ENCODE results near the gene SLC15A5.

DNA sequence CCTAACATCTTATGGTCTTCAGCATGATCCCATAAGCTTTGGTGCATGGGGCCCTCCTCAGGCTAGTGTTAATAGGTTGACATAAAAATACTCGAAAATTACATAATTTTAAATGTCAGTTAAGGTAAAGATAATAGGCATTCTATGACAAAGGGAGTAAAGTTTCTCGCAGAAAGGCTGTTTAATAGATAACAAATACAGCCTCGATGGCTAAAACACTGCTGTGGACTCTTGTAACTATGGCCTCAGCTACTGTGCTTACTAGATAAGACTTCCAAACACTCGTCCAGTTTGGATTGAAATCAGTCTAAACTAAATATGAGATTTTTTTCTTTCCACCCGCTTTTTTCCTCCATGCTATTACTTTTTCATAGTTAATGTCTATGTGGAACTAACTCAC is 46.8 kb upstream of the SLC15A5 start:
- TF ChIP-seq, protein P1, sequence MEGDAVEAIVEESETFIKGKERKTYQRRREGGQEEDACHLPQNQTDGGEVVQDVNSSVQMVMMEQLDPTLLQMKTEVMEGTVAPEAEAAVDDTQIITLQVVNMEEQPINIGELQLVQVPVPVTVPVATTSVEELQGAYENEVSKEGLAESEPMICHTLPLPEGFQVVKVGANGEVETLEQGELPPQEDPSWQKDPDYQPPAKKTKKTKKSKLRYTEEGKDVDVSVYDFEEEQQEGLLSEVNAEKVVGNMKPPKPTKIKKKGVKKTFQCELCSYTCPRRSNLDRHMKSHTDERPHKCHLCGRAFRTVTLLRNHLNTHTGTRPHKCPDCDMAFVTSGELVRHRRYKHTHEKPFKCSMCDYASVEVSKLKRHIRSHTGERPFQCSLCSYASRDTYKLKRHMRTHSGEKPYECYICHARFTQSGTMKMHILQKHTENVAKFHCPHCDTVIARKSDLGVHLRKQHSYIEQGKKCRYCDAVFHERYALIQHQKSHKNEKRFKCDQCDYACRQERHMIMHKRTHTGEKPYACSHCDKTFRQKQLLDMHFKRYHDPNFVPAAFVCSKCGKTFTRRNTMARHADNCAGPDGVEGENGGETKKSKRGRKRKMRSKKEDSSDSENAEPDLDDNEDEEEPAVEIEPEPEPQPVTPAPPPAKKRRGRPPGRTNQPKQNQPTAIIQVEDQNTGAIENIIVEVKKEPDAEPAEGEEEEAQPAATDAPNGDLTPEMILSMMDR (IDR thresholded peaks at IDR 0.05), result no peak
- TF ChIP-seq POLR2A (IDR thresholded peaks at IDR 0.05), result no peak
